Head of caudate nucleus (tissue), 42 donors: ENCODE results near the gene DPP6.
"Not testable (repeated sequence)": the region's sequence is repeated elsewhere in the genome, so short reads cannot be mapped to it uniquely, and the experiment has no call there.

ENCODE experiments used
- DNase-seq, 42 donors: peaks; one replicate each; pipeline versions ENCODE4 v3.0.0 to v3.0.0-alpha.2; 2020 to 2021; ENCODE audit warnings: mixed read lengths in 7 of 42
- intact Hi-C: fragments of 100-400 bp; cut with DNase I; formaldehyde crosslinking; loops from one replicate; pipeline ENCODE4 v1.15.0; 2022

The DPP6 gene

DNA sequence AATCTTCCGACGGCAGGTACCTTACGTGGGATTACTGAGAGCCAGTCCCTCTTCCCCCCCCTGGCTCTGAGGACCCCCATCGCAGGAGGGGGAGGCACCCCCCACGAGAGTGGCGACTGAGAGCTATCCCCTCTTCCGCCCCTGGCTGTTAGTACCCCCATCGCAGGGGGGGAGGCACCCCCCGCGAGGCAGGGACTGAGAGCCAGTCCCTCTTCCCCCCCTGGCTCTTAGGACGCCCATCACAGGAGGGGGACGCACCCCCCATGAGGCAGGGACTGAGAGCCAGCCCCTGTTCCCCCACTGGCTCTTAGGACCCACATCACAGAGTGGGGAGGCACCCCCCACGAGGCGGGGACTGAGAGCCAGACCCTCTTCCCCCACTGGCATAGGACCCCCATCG, 8.4 kb downstream of the DPP6 start:
- intact Hi-C loops, DNase-seq: not testable (repeated sequence)

- DNase-seq = peak in 40 of 42 donors; percentile 25 to 88 (median 72)
- intact Hi-C loops = not testable (repeated sequence)
Observed at GRCh38 chr7:154071833-154072232, 19.6 kb downstream of the DPP6 start.

- peak in 8 of 42 donors; percentile 12 to 51 (median 30) for DNase-seq
- intact Hi-C loops = not testable (repeated sequence)
Observed at GRCh38 chr7:154072395-154073181, 20.4 kb downstream of the DPP6 start.

DNA sequence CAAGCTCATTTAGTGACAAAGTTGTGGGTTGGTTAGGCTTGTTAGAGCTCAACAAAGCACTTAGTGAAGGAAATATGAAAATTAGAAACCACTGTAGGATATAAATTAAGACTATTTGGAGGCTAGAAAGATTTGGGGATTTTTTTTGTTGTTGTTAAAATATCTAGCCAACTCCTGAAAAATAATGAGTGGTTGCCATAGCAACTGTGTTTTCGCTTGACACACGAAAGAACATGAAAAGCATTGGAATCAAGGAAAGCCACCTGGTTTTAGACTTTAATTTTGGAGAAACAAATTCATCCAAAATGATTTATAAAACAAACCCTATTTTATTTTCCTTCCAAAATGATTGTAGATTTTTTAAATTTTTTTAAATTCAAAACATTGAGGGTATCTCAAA, 26.3 kb downstream of the DPP6 start:
- not testable (repeated sequence) for DNase-seq

GRCh38 chr7:154080249-154080648, 28.1 kb downstream of the DPP6 start:
- DNase-seq, intact Hi-C loops: not testable (repeated sequence)

More for the DNA sequence above, 26.3 kb downstream of the DPP6 start:
- intact Hi-C loops = not testable (repeated sequence)

GRCh38 chr7:154087037-154087725, 35.0 kb downstream of the DPP6 start:
- intact Hi-C loops = not testable (repeated sequence)
- DNase-seq = peak in 9 of 42 donors; percentile 13 to 47 (median 31)

DNA sequence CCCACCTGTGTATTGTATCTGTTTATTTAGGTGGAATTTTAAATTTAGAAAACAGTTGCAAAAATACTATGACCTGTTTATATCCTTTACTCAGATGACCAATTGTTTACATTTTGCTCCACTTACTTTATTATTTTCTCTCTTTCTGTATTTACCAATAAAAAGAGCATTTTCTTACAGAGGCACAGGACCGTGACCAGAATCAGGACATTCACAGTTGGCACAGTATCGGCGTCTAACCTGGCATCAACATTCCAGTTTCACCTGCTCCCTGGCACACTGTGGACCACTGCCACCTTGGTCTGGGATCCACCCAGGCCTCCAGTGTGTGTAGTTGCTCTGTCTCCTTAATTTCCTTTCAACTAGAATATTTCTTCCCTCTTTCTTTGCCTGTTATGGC, 39.9 kb downstream of the DPP6 start:
- intact Hi-C loops = not testable (repeated sequence)

DNA sequence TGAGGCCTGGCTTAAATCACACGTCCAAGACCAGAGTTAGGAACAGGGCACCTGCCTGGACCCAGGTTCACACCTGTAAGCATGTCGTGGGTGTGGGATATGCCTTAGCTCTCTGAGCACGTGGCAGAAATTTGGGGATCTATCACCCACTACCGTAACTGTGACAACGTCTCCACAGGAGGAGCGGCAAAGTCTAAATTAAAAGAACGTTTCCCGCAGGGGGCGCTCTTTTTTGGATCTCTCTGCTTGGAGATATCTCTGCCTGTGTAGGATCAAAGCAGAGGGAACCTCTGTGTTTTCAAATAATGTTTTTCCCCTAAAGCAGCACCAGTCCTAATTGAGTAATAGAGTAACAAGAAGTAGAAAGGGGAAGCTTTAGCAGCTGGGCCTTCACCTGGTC, 43.0 kb downstream of the DPP6 start:
- intact Hi-C loops = not testable (repeated sequence)
- peak in 4 of 42 donors; percentile 8 to 41 (median 29) for DNase-seq

More for the DNA sequence above, 39.9 kb downstream of the DPP6 start:
- not testable (repeated sequence) for DNase-seq

GRCh38 chr7:154105063-154105462, 52.9 kb downstream of the DPP6 start:
- intact Hi-C loops, DNase-seq: not testable (repeated sequence)

GRCh38 chr7:154109615-154110014, 57.4 kb downstream of the DPP6 start:
- DNase-seq, intact Hi-C loops: not testable (repeated sequence)

DNA sequence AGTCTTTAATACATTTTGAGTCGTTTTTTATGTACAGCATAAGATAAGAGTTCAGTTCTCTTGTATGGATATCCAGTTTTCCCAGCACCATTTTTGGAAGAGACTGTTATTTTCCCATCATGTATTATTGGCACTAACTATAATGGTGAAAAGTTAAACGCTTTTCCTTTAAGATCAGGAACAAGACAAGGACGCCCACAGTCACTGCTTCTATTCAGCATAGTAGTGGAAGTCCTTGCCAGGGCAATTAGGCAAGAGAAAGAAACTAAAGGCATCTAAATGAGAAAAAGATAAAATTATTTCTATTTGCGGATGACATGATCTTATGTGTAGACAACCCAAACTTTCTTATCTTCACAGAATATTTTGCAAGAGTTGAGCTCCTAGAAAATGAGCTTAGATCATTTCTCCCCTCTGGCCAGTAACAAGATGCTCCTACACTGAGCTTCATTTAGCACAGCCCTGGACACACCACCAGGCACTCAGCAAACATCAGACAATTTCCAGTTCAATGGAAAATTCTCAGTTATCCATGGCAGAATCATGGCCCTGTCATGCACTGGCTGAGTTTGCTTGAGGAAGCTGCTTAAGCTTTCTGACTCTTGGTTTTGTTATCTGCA, 61.6 kb downstream of the DPP6 start:
- peak in 10 of 42 donors; percentile 5 to 62 (median 33) for DNase-seq
- intact Hi-C loops = not testable (repeated sequence)

GRCh38 chr7:154117411-154118390, 65.5 kb downstream of the DPP6 start:
- peak in 1 of 42 donors; percentile 13 for DNase-seq

DNA sequence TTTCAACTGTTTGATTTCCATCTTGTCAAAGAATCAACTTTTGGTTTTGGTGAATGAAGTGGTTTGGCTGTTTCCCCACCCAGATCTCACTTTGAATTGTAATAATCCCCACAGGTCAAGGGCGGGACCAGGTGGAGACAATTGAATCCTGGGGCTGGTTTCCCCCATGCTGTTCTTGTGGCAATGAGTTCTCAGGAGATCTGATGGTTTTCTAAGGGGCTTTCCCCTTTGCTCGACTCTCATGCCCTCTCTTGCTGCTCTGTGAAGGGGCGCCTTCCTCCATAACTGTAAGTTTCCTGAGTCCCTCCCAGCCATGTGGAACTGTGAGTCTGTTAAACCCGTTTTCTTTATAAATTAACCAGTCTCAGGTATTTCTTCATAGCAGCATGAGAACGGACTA, 68.6 kb downstream of the DPP6 start:
- DNase-seq, intact Hi-C loops: not testable (repeated sequence)

More at GRCh38 chr7:154117411-154118390, 65.5 kb downstream of the DPP6 start:
- intact Hi-C loops = not testable (repeated sequence)

GRCh38 chr7:154122720-154123119, 70.5 kb downstream of the DPP6 start:
- intact Hi-C loops, DNase-seq: not testable (repeated sequence)

- DNase-seq, intact Hi-C loops: not testable (repeated sequence)
Observed at GRCh38 chr7:154123397-154123796, 71.2 kb downstream of the DPP6 start.

- intact Hi-C loops, DNase-seq: not testable (repeated sequence)
Observed at GRCh38 chr7:154129142-154129541, 76.9 kb downstream of the DPP6 start.

DNA sequence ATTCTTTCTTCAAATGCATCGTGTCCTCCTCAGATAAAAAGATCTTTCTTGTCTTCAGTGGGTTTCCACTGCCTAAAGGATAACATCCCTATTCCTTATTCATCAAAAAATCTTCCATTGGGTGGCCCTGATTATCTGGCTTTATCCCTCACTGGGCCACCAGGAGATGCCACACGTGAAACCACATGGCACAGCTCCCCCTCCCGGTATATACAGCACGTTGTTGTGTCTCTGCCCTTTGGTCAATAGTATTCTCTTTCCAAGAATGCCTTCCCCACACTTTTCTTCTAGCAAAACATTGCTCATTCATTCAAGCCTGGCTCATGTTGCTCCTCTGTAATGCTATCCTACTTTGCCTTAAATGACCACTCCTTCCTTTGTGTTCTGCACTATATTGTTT, 80.4 kb downstream of the DPP6 start:
- intact Hi-C loops, DNase-seq: not testable (repeated sequence)

DNA sequence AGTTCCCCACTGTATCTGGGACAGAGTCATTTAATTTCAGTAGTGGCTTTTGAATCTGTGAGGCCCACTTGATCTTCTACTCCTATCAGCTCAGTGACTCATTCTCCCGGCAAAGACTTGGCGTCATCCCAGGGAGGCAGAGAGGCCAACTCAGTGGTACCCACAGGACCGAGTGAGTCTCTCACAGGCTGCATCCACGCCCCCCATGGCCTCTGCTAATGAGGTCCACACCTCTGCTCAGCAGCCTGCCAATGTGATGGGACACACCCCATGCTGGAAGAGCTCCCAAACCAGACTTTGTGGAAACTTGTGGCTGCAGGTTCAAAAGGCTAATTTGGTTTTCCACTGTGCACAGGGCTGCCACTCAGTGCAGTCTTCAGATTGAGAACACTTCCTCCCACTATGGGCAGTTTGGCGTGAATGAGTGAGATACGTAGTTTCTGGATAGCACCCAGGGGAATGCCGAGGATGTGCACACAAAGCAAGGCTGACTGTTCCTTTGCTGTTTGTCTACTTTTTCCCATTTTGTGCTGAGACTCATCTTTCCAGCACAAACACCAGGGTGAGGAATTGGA, 81.6 kb downstream of the DPP6 start:
- intact Hi-C loops, DNase-seq: not testable (repeated sequence)
